ENCODE data around the gene GAN.

The GAN gene, protein sequence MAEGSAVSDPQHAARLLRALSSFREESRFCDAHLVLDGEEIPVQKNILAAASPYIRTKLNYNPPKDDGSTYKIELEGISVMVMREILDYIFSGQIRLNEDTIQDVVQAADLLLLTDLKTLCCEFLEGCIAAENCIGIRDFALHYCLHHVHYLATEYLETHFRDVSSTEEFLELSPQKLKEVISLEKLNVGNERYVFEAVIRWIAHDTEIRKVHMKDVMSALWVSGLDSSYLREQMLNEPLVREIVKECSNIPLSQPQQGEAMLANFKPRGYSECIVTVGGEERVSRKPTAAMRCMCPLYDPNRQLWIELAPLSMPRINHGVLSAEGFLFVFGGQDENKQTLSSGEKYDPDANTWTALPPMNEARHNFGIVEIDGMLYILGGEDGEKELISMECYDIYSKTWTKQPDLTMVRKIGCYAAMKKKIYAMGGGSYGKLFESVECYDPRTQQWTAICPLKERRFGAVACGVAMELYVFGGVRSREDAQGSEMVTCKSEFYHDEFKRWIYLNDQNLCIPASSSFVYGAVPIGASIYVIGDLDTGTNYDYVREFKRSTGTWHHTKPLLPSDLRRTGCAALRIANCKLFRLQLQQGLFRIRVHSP

DNA sequence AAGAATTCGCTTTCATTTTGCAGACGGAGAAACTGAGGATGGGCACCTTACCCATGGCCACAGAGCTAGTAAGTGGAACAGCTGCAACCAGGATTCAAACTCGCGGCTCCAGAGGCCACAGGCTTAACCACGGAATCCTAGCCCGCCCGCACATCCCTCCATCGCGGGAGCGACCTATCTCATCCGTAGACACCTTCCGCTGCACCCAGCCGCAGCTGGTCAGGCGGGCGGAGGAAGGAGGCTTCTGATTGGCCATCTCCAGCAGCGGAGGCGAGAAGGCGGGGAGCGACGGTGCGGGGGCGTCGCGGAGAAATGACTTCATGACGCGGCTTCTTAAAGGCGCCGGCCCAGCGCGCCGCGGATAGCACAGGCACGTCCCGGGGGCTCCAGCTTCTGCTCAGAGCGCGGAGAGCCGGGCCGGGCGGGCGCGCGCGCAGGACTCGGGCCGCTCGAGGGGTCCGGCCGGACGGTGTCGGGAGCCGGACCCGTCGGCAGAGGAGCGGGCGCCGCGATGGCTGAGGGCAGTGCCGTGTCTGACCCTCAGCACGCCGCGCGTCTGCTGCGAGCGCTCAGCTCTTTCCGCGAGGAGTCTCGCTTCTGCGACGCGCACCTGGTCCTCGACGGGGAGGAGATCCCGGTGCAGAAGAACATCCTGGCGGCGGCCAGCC lies at the start of gene GAN:
GAN (plus strand) TSS at position 360 of the 668 bp plus-strand sequence; CDS start at position 512, 152 bp downstream.
- DNase-seq (ENCODE audit: low read depth) = peak; percentile 83

DNA sequence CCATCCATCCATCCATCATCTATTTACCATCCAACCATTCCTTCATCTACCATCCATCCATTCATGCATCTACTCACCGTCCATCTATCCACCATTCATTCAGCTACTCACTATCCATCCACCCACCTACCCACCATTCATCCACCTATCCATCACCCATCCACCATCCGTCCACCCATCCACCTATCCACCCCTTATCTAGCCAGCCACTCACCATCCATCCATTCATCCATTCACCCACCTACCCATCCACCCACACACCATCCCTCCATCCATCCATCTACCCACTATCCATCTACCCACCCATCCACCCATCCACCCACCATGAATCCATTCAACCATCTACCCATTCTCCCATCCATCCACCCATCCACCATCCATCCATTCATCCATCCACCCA lies 49.7 kb upstream of the GAN start:
- no peak for DNase-seq (ENCODE audit: low read depth)

DNA sequence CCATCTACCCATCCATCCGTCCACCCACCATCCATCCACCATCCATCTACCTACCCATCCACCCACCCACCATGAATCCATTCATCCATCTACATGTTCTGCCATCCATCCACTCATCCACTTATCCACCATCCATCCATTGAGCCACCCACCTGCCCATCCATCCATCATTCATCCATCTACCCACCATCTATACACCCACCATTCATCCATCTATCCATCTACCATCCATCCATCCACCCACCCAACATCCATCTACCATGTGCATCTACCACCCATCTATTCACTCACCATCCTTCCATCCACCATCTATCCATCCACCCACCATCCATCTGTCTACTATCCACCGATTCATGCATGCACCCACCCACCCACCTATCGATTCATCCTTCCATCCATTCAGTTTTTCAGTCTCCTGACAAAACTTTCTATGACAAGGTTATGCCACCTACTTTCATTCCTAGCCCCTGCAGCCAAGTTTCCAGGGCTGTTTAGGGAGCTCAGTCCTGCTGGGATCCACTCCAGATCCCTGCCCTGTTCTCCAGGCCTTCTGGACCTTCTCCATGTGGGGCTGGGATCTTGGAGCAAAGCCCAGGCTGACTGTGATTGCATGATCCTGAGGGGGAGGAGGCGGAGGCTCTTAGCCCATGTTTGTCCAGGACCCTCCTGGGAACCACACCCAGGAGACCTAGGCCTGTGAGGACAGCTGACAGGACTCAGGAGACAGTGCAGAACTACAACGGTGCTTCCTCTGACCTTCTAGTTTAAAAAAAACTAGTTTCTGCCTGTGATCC lies 48.9 kb upstream of the GAN start:
- no peak for DNase-seq (ENCODE audit: low read depth)

DNA sequence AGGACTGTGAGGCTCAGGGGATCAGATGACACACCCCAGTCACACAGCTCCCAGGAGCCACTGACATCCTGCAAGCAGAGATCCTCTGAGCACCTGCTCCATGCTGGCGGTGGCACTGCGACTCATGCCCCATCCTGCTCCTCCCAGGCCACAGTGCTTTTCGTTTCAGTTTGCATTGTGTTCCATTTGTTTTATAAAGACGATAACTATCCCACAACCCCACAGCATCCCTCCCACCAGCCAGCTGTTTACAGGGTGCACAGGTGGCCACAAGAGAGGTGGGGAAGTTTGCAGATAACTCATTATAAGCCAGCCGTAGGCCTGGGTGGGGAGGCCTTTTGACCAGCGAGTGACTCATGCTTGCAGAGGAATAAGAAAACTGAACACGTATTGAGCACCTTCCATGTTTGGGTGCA lies 48.1 kb upstream of the GAN start:
- no peak for DNase-seq (ENCODE audit: low read depth)

DNA sequence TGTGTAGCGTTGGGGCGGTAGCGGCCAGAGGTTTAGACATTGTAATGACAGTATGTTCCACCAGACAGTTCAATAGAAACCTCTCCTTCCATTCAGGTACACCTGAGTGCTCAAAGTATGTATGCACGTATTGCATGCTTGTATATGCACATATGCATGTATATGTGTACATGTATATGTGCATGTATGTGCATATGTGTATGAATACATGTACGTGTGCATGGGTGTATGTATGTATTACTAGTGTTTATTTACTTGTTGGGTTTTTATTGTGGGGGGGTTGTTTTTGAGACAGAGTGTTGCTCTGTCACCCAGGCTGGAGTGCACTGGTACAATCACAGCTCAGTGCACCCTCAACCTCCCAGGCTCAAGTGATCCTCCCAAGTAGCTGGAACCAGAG lies 46.3 kb upstream of the GAN start:
- DNase-seq (ENCODE audit: low read depth) = no peak

DNA sequence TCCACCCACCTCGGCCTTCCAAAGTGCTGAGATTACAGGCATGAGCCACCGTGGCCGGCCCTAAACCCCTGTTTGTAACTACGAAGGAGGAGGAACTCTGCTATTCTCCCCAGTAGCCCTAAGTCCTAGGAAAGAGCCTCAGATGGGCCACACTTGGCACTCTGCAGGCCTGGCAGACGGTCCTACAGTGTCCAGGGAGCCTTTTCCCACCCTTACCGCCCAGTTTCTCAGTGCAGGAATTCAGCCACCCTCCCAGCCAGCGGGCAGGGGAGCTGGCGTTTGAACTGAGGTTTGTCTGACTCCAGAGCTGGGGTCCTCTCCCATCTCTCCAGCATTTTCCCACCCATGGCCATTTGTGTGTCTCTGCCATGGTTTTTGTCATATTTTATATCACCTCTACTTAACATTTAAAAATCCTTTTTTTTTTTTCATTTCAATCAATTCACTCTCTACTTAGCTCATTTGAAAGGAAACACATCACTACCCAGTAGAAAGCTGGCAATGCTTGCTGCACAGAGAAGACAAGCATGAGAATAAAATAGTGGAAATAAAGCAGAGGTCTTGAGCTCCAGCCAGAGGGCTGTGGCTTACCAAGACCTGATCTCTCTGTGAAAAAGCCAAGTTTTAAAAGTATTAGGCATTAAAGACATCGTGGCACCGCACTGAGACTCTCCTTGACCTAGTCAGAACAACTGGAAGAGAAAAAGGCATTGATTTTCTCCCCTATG lies 41.4 kb upstream of the GAN start:
- no peak for DNase-seq (ENCODE audit: low read depth)

DNA sequence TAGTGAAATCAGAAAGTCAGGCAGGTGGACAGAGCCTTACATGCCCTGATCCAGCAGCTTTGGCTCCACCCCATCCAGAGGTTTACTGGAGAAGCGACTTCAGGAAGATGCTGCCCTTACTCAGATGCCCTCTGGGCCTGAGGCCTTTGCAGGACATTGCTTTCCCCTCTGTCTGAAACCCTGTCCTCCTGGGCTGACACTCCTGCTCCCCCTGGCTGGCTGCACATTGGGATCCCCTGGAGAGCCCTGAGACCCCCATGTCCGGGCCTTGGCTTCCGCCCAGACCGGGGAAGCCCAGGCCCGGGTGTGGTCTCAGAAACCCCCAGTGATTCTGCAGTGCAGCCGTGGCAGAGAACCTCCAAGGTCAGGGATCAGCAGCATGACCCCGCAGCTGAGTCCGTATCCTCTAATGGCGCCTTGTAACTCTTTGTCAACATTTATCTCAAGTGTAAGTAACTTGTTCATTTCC lies 39.7 kb upstream of the GAN start:
- DNase-seq (ENCODE audit: low read depth) = no peak

DNA sequence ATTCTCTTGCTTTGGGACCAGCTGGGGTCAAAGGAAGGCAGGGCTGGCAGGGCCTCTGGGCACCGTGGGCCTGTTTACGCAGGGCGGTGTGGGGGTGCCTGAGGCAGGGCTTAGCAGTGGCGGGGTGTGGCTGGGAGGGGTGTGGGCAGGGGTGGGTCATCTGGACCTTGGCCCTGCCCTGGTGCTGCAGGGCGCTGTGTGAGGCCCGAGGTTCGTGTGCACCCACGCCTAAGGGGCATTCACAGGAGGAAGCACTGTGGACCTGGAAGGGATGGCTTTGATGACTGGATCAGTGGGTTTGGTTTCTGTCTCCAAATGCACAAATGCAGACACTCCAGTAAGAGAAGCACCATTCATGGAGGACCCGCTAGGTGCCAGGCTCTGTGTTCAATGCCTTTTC lies 39.0 kb upstream of the GAN start:
- no peak for DNase-seq (ENCODE audit: low read depth)

DNA sequence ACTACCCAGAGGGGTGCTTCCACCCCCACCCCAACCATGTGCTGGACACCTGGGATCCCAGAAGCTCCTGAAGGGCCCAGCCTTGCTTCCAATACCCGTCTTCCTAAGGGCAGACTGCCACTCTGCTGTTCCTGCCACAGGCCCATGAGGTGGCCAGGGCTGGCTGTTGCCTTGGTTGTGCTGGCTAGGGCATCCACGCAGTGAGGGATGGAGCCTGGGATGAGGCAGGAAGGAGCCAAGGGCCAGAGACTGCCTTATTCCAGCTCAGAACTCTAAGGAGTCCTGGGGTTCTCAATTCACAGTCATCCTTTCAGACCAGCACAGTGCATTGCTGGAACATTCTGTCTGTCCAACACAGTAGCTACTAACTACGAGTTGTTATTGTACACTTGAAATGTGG lies 38.4 kb upstream of the GAN start:
- no peak for DNase-seq (ENCODE audit: low read depth)

DNA sequence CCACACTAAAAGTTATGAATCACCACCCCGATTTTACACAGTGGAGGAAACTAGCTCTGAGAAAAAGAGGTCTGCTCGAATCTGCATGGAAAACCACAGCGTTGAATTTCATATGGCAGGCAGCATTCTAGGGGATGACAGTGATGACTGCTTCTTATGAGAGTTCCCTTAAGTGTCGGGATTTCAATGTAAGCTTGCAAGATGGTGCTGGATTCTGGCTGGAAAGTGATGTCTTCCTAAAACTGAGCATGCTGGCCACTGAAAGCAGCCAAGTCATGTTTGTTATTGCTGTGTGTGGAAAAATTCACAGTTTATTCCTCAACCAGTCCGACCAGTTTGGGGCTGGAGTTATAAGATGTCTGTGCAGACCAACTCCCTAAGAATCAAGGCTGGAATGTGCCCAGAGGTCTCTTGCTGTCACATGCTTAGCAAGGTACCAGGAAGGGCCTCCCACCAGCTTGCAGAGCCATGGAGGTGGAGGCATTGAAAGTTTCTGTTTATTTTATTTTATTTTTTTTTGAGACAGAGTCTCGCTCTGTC lies 37.2 kb upstream of the GAN start:
- DNase-seq (ENCODE audit: low read depth) = no peak

DNA sequence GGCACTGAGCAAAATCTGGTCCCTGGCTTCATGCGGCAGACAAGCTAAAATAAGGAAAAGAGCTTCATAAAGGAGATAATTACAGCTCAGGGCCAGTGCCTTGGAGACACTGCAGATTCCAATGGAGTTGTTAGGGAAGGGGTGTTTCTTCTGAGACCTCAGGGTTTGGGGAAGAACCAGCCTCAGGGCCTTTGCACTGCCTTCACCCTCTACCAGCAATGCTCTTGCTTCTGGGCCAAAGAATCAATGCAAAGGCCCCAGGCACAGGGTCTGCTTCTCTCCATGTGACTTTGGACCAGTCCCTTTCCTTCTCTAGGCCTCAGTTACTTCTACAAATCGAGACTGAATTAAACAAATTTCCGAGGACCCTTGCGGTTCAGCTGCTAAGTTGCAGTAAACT lies 36.2 kb upstream of the GAN start:
- no peak for DNase-seq (ENCODE audit: low read depth)

DNA sequence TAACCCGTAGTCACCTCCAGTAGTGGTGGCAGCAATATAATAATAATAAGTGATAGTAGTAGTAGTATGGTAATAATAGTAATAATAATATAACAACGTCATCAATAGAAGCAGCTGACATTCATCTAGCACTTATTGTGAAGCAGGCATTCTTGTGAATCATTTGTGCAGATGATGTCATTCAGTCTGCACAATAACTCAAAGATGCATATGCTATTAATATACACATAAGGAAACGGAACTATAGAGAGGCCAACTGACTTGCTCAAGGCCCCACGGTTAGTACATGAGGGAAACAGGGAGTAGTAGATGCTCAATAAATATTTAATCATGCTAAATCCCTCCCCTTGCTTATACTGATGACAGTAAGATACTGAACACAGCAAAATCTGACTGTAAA lies 35.4 kb upstream of the GAN start:
- DNase-seq (ENCODE audit: low read depth) = no peak

DNA sequence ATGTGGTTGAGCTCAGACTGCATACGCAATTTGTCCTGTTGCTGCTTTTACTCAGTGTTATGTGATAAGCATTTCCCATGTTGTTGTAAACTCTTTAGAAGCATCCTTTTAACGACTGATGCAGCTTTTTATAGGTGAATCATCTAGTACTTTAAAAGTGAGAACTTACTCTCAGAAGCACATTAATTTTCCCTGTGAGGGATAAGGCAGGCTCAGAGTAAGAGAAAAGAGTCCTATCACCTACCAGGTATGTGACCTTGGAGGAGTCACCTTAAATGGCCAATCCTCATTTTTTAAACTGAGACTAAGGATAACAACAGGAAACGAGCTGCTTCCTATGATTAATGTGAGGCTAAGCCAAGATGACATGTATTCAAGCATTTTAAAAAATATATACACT lies 34.4 kb upstream of the GAN start:
- DNase-seq (ENCODE audit: low read depth) = no peak

DNA sequence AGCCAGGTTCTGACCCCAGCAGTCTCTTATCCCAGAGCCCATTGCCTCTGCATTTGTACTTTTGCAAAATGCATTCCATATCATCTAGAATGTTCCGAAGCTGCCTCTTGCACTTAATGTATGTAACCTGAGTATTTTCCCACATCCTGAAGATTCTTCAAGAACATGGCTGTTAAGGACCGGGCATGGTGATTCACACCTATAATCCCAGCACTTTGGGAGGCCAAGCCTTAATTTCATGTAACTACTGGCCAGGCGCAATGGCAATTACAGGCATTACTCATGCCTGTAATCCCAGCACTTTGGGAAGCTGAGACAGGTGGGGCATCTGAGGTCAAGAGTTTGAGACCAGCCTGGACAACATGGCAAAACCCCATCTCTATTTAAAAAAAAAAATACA lies 31.7 kb upstream of the GAN start:
- no peak for DNase-seq (ENCODE audit: low read depth)

DNA sequence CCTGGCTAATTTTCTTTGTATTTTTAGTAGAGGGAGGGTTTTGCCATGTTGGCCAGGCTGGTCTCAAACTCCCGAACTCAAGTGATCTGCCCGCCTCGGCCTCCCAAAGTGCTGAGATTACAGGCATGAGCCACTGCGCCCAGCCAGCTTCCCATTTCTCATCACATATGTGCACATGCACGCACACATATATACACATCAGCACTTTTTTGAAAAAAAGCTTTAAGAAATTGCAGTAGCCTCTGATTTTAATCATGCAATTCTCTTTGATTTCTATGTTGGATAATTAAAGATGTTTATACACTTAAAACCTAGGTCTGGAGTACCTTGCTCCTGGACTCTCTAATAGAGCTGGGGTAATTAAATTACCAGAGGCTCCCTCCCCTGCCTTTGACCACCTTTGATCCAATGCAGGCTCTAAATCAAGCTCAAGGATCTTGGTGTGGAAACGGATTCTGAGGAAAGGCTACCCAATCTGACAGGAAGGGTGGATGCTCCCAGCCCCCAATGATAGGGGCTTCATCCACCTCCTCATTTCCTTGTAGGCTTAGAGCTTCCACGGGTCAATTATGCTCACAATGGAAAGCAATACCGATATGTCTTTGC lies 29.7 kb upstream of the GAN start:
- no peak for DNase-seq (ENCODE audit: low read depth)

DNA sequence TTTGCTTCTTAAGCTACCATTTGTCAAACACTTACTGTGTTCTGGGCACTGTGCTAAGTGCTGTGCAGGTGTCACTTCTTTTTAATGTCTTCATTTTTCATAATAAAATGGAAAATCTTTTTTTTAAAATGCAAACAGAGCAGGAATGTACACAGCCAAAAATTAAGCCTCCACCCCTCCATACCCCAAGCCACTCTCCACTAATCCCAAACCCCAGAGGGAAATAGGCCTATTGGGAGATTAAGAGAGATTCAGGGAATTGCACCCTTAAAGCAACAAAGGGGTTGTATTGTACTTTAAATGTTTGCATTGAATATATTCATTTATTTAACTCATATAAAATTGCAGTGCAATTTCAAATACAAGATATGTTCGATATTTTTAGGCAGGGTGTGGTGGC lies 28.6 kb upstream of the GAN start:
- no peak for DNase-seq (ENCODE audit: low read depth)

DNA sequence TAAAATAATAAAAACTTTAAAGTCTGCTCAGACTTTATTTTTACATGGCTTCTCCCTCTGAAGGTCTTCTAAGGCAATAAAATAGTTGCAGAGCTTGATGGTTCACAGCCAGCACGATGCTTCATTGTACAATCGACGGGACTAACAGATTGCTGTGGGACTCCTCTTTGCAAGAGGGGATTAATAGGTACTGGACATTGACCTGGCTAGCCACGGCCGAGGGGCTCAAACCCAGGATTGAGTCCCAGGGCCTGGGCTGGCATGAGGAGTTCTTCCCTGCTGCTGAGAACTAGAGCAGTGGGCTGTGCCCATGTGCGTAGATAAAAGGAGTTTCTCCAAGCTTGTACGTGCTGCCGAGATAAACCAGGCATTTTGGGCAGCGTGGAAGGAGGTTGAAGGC lies 23.6 kb upstream of the GAN start:
- DNase-seq (ENCODE audit: low read depth) = no peak

DNA sequence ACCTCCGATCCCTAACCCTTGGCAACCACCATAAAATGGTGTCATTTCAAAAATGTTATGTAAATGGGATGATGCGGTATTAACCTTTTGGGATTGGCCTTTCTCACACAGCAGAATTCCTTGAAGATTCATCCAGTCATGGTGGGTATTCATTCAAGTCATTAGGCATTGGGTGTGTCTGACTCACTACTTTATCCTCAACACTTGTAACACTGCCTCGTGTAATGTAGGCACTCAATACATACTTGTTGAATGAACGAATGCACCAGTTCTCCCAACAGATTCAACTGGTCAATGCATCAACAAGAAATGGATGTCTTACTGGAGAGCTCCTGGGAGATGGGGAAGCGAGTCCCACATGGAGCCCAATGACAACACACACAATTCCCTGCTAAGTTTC lies 21.8 kb upstream of the GAN start:
- DNase-seq (ENCODE audit: low read depth) = no peak

DNA sequence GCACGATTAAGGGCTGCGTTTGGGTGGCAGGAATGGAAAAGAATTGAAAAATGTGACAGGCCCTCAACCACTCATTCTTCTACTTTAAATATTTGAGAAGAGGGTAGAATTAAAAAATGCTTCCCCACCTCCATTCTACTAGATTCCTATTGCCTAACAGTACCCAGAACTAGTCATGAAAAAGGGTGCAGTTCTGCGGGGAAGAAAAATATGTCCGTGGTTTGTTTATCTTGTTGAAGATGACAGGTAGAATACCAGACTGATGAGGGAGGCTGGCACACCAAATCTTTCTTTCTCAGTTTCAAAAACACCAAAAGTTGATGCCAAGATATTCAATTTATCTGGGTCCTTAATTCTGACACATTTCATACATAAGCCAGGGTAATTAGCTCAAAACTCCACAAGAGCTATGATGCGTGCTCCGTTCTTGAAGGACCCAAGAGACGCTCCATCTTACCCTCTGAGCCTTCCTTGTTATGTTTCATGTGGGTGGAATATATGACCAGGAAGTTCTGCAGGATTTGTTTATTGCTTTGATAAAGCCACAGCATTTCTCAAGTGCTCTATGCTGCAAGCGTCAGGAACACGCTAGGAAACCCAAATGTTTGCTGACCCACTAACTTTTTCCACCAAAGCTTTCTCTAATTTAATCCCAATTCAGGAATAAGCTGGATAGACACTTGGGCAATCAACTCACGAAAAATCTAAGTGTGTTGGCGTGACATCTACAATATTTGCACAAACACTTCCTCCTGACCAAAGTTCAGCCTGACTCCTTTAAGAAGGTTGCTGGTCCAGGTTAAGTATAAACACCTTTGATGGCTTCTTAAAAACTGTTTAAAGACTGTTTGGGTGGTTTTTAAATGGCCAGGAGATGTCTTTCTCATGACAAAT lies 20.6 kb upstream of the GAN start:
- DNase-seq (ENCODE audit: low read depth) = no peak

DNA sequence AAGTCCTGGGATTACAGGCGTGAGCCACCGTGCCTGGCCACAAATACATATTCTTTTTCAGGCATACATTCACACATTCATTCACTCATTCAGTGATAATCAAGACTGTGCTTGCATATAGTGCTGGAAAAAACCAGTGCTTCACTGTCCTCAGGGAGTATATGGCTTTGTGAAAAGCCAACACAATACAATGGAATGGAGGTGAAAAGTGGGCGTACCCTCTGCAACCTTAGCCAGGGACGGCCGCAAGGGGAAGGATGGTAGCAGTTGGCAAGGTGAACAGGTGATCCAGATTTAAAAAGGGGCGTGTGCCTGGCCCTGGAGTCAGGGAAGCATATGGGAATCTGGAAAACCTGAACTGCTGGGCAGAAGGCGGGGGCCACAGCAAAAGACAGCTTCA lies 18.1 kb upstream of the GAN start:
- no peak for DNase-seq (ENCODE audit: low read depth)
